Hepatic stellate cell (primary cell): Measurements from ENCODE around the gene SH3BP5L.

Experiments used
- DNase-seq: peaks from one replicate; pipeline ENCODE4 v3.0.0; 2011; ENCODE audit warnings: low spot score

Gene SH3BP5L

GRCh38 chr1:248825573-248825908 lies 174 bp downstream of the SH3BP5L start:
- DNase-seq = no peak

DNA sequence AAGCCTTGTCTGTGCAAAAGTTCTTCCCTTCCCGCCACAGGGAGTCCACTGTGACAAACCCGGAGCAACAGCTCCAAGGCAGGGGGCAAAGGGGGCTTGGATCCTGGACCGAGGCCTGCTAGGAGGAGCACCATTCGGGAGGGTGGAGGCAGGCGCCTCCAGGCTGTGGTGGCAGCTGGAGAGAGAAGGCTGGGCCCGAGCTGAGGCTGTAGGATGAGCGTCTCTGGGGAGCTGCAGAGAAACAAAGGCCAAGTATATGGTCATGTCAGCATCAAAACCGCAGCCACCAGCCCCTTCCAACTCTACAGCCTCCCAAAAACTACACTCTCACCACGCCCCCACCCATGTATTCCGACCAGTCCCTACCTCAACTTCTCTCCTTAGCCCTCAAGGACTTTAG lies 579 bp downstream of the SH3BP5L start:
- no peak for DNase-seq

DNA sequence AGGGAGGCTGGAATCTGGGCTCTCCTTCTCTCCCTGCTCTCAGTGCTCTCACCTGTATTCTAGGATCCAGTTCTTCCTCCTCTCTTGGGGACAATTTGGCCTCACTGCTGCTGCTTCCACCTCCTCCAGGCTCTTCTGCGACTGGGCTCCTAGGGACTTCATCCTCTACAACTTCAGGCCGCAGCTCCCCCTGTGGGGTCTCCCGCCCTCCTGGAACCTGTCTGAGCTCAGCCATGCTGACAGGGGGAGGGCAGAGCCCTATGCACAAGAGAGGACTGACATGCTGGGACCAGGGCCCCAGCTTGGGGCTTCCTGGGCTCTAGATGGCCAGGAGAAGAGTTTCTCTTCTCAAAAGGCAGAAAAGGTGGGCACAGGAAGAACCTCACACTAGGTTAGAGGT lies 1.0 kb downstream of the SH3BP5L start:
- DNase-seq = no peak

DNA sequence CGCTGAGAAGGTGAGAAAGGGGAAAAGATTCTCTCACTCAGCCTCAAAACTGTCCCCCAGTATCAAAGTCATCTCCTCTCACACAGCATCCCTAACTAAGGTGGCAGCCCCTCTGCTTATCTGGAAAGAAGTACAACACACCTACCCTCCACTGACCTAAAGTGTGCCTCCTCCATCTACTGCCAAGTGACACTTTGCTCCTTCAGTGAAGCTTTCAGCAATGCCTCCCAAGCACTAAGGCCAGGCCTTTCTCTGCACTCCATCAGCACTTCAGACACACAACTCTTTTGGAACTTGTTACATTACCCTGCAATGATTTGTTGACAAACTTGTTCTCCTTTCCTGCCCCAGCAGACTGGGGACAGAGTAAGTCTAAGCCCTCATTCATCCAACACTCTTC lies 1.4 kb downstream of the SH3BP5L start:
- no peak for DNase-seq

- DNase-seq = peak; percentile 71
Measured at GRCh38 chr1:248823517-248824001, 2.2 kb downstream of the SH3BP5L start.

DNA sequence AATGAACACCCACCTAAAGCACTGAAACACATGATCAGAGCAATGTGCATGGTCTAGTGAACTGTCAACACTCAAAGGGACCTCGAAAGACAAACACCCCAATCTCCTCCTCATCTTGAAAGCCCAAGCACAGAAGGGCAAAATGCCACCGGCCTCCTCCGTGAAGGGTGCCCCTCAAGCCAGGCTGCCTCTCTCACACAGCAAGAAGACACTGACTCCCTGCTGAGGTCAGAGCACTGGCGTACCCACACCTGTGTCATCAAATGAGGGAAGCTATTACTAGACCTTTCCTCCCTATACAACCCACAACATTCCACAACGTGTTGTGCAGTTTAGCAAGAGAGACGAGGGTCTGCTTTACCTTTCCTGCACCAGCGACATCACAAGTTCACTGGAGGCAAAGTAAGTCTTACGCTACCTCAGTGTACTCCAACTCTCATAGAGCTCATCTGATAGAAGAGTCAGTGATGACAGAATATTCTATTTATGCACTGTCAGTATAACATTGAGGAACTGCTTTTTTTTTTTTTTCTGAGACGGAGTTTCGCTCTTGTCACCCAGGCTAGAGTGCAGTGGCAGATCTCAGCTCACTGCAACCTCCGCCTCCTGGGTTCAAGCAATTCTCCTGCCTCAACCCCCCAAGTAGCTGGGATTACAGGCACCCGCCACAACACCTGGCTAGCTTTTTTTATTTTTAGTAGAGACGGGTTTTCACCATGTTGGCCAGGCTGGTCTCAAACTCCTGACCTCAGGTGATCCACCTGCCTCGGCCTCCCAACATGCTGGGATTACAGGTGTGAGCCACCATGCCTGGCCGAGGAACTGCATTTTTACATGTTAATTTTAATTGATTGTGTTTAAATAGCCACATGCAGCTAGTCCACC lies 3.3 kb downstream of the SH3BP5L start:
- no peak for DNase-seq

GRCh38 chr1:248821641-248822040 lies 4.1 kb downstream of the SH3BP5L start:
- DNase-seq = no peak

DNA sequence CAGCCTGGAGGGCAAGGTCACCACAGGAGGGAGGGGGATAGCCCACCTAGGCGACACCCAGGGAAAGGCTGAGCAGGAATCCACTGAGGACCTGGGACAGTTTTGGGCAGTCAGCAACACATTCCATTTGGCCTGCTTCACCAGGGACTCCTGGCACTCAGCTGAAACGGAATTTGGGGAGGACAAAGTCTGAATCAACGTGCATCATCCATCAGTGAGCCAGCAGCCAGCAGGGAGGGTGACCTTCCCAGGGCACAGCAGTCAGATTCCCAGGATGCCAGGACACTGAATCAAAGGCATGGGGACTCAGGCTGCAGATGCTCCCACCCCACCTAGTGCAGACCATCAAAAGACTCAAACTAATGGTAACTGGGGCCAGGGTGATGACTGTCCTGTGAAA lies 4.6 kb downstream of the SH3BP5L start:
- DNase-seq = peak; percentile 94

GRCh38 chr1:248820041-248820585 lies 5.6 kb downstream of the SH3BP5L start:
- no peak for DNase-seq

- DNase-seq = no peak
Measured at GRCh38 chr1:248818505-248819374, 7.0 kb downstream of the SH3BP5L start.

DNA sequence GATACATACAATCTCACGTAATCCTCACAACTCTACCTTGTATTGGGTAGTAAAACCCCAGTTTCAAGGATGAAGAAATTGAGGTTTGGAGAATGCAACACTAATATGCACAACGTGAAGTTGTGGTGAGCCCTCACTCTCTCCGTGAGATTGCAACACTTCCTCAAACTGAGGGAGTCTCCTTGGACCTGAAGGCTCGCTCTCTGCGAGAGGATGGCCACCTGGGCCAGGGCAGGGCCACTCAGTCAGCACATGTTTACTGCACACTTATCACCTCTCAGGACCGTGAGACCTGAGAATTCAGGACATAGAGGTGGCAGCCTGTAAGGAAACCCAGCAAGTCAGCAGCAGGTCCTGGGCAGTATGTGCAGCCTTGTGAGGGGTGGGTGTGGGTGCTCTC lies 8.7 kb downstream of the SH3BP5L start:
- no peak for DNase-seq

DNA sequence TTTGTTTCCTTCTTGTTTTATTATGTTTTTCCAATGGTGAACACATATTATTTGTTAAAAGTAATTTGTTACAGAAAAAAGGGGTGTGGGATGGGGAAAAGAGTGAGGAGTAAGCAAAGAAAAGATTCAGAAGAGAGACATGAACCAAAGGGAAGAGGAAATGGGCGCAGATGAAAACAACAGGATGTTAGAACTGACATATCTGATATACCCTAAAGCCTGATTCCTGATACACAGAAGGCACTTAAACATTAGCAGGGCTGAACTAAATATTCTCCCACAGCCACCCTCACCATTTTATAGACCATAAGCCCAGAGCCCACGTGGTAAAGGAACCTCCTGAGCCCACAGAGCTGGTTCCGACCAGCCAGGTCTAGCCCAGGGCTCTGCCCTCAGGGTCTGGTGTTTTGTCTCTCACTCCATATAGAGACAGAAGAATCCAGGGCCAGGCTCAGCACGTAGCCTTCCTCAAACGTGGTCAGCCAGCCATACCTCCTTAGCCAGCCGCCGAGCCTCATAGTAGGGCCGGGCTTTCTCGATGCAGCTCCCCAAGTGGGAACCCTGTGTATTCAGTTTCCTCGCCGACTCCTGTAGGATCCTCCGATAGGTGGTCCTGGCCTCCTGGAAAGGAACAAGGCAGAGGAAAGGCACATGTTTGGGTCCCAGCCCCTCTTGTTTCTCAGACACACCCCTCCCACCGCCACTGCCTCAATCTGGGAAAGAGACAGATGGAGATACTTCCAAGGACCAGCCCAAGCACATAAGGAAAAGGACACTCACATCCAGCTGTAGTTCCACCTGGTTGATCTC lies 9.5 kb downstream of the SH3BP5L start:
- no peak for DNase-seq

DNA sequence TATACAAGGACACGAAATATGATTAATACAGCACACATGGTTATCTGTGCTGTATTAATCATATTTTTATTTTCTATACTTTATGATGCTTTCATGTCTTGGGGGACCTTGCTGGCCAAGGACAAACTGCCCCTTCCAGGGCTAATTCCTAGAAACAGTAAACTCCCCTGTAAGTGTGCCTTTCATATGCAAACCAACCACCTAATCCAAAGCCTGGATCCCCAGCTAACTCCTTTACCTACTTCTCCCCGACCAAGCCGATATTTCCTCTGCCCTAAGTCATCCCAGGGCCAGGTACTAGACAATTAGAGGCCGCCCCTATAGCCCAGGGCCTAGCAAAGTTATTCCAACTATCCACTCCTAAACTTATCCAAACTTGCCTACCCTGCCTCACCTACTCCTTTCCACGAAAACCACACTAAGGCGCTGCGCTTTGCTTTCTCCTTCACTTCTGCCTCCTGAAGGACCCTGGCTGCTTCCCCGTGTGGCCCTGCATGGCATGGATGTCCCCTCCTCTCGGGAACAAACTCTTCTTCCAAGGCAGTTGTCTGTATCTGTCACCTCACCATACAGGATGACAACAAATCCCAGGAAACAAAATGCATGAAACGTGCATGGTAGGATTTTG lies 10.2 kb downstream of the SH3BP5L start:
- DNase-seq = no peak

DNA sequence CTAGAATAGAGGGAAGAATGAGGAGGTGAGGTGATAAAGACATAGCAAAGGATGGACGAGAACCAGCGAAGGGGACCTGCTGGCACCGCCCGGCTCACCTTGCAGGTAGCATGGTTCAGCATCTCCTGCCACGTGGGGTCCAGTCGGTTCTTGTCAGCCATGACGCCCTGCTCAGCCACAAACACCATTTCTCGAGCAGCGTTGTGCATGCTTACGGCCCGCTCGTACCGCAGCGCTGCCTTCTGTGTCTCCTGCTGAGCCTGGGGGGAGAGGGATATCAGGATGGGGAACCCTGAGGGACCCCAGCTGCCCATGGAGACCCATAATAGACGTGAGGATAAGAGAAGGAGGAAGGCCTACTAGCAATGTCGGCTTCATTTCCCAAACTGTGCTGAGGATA lies 11.4 kb downstream of the SH3BP5L start:
- DNase-seq = no peak

DNA sequence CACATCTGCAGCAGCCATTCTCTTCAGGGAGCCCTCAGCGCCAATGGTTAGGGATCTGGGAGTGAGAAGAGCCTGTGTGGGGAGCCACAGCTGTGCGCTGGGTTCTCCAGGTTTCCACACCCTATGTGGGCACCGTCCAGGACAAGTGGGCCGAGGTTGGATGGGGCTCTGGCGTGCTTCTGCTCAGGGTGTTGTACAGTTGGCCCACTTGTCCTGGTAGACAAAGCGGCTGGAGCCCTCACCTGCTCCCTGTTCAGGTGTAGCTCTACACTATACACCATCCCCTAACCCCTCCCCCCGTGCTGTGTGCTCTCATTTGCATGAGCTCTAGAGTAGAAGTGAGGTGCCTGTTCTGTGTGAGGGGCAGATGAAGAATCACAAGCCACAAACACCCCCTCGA lies 12.2 kb downstream of the SH3BP5L start:
- no peak for DNase-seq

DNA sequence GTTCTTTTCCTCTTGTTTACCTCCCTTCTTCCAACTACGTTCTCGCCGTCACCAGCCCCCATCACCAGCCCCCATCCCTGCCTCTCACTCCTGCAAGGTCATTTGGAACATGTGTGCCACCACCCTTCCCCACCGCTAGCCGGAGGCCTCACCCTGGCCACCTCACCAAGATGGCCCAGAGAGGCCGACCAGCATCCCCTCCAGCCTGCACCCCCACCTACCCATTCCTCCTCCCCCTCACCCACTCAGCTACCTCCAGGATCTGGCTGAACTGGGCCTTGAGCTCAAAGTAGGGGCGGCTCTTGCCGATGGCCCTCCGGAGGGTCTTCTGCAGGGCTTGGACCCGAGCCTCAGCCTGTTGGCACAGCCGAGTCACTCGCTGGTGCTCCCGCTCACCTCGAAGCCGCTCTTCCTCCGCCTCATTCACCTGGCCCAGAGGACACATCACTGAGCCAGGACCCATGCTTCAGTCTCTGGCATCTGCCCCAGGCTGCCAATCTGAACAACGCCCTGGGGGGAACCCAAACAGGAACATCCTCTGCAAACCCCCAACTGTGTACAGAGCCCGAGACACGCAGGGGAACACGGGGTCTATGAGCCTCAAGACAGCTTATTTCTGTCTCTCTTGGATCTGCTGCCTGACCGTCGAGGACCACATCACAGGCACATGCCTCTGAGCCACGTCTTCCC lies 12.8 kb downstream of the SH3BP5L start:
- no peak for DNase-seq

GRCh38 chr1:248811514-248812490 lies 13.9 kb downstream of the SH3BP5L start:
- DNase-seq = no peak

DNA sequence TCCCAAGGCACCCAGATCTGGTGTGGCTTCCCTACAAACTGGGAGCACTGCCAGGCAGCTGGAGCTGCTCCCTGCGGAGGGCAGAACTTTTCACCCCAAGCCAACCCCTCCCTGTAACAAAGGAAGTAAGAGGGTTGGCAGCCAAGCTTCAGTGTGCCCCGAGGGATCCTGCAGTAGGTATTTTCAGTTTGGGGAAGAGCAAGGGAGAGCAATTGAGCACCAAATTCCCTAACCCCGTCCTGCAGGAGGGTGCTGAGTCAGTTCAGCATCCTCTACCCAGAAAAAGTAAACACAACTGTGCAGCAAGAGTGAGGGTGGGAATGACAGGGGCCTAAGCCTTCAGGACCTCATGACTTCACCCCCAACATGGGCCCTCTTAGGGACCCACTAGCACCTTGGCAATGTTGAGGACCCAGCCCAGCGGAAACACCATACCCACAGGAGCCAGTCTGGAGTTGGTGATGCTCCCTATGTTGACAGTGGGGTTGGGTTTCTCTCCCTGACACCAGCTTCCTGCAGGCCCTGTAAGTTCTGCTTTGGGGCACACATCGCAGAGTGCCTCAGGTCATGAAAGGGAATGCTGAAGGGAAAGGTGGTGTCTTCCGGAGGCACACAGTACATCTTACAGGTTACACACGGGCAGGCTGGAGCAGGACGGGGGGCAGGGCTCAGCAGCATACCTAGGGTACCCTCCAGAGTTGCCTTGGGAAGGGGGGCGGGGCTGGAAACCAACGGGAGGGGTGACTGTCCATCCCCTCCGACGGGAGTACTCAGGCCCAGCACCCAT lies 14.8 kb downstream of the SH3BP5L start:
- peak; percentile 50 for DNase-seq
